Measurements from ENCODE around the gene SLX1A. TPM values are rescaled to one million over a fixed set of nuclear protein-coding genes. Genes with fewer than 3 reads are reported as not detected.
A peak's percentile ranks its signal among the peaks of the same experiment; 100 is the strongest.
"Not testable (repeated sequence)": the region's sequence is repeated elsewhere in the genome, so short reads cannot be mapped to it uniquely, and the experiment has no call there.

SLX1A gene
- total RNA-seq, 1 experiment from 2014 or later, result 19.1 TPM

- CTCF ChIA-PET; H3K4me1 Mint-ChIP-seq (ENCODE audit: low read depth, unreplicated experiment); BruUV-seq (replicated peaks); H3K4me3 Mint-ChIP-seq (ENCODE audit: unreplicated experiment); H3K27ac Mint-ChIP-seq (ENCODE audit: unreplicated experiment); DNase-seq; H3K36me3 ChIP-seq (ENCODE audit: control insufficient read depth, insufficient read depth, low read length); H3K27me3 Mint-ChIP-seq (ENCODE audit: insufficient read depth, unreplicated experiment); H3K27me3 ChIP-seq (replicated peaks; ENCODE audit: control insufficient read depth, insufficient read depth, low read length); H3K9me3 ChIP-seq; intact Hi-C loops (cut with micrococcal nuclease; ENCODE audit: unreplicated experiment); H3K4me3 ChIP-seq (ENCODE audit: low read depth, low read length); H3K4me1 ChIP-seq; H3K36me3 Mint-ChIP-seq (ENCODE audit: insufficient read depth, unreplicated experiment); H3K9me3 Mint-ChIP-seq (ENCODE audit: unreplicated experiment); POLR2A ChIA-PET: not testable (repeated sequence)
Measured at GRCh38 chr16:30199608-30200343, 6.1 kb downstream of the SLX1A start.

GRCh38 chr16:30205541-30206236 is 12.0 kb downstream of the SLX1A start:
- H3K4me3 Mint-ChIP-seq (ENCODE audit: unreplicated experiment); BruUV-seq (replicated peaks); H3K9me3 Mint-ChIP-seq (ENCODE audit: unreplicated experiment); H3K36me3 Mint-ChIP-seq (ENCODE audit: insufficient read depth, unreplicated experiment); H3K27me3 Mint-ChIP-seq (ENCODE audit: insufficient read depth, unreplicated experiment); POLR2A ChIA-PET; H3K4me1 ChIP-seq; H3K36me3 ChIP-seq (ENCODE audit: control insufficient read depth, insufficient read depth, low read length); H3K27me3 ChIP-seq (replicated peaks; ENCODE audit: control insufficient read depth, insufficient read depth, low read length); CTCF ChIA-PET; H3K27ac Mint-ChIP-seq (ENCODE audit: unreplicated experiment); H3K9me3 ChIP-seq; H3K4me1 Mint-ChIP-seq (ENCODE audit: low read depth, unreplicated experiment); intact Hi-C loops (cut with micrococcal nuclease; ENCODE audit: unreplicated experiment): not testable (repeated sequence)
- peak overlapping the region; percentile 37 for H3K4me3 ChIP-seq (ENCODE audit: low read depth, low read length)
- peak in 1 of 2 experiments; percentile 14 for DNase-seq

DNA sequence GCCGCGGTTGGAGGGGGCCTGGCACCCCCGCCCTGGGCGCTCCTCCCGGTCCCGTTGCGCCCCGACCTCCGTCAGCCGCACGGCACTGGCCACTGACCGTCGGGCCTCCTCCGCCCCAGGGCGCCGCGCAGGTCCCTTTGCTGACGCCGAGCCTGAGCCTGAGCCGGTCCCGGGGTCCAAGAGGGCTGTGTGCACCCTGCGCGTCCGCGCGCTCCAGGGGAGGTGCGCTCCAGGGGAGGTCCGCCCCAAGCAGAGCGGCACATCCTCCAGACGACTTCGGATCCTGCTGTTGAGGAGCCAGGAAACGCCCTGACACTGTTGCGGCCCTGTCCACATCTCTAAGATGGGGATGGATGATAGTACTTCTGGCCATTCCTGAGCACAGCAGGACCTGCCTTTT is 12.6 kb downstream of the SLX1A start:
- H3K36me3 Mint-ChIP-seq (ENCODE audit: insufficient read depth, unreplicated experiment); CTCF ChIA-PET; POLR2A ChIA-PET; H3K4me3 ChIP-seq (ENCODE audit: low read depth, low read length); H3K4me1 ChIP-seq; H3K27me3 ChIP-seq (replicated peaks; ENCODE audit: control insufficient read depth, insufficient read depth, low read length); H3K4me3 Mint-ChIP-seq (ENCODE audit: unreplicated experiment); DNase-seq; H3K27me3 Mint-ChIP-seq (ENCODE audit: insufficient read depth, unreplicated experiment); H3K36me3 ChIP-seq (ENCODE audit: control insufficient read depth, insufficient read depth, low read length); BruUV-seq (replicated peaks); H3K4me1 Mint-ChIP-seq (ENCODE audit: low read depth, unreplicated experiment); H3K27ac Mint-ChIP-seq (ENCODE audit: unreplicated experiment); H3K9me3 Mint-ChIP-seq (ENCODE audit: unreplicated experiment); H3K9me3 ChIP-seq; intact Hi-C loops (cut with micrococcal nuclease; ENCODE audit: unreplicated experiment): not testable (repeated sequence)

- BruUV-seq (replicated peaks); CTCF ChIA-PET; H3K27ac Mint-ChIP-seq (ENCODE audit: unreplicated experiment); H3K4me3 ChIP-seq (ENCODE audit: low read depth, low read length); H3K27me3 Mint-ChIP-seq (ENCODE audit: insufficient read depth, unreplicated experiment); H3K4me1 Mint-ChIP-seq (ENCODE audit: low read depth, unreplicated experiment); H3K4me1 ChIP-seq; H3K4me3 Mint-ChIP-seq (ENCODE audit: unreplicated experiment); H3K9me3 Mint-ChIP-seq (ENCODE audit: unreplicated experiment); H3K27me3 ChIP-seq (replicated peaks; ENCODE audit: control insufficient read depth, insufficient read depth, low read length); intact Hi-C loops (cut with micrococcal nuclease; ENCODE audit: unreplicated experiment); H3K36me3 ChIP-seq (ENCODE audit: control insufficient read depth, insufficient read depth, low read length); H3K36me3 Mint-ChIP-seq (ENCODE audit: insufficient read depth, unreplicated experiment); H3K9me3 ChIP-seq: not testable (repeated sequence)
- DNase-seq, result peak in 1 of 2 experiments; percentile 26
- POLR2A ChIA-PET, result interaction anchor here (0.6 kb wide), 1 partner anchor 95 kb away, joined by 3 read pairs; no protein-coding TSS in a partner anchor
Measured at GRCh38 chr16:30207063-30207704, 13.5 kb downstream of the SLX1A start.

- H3K9me3 ChIP-seq; H3K27me3 ChIP-seq (replicated peaks; ENCODE audit: control insufficient read depth, insufficient read depth, low read length); H3K9me3 Mint-ChIP-seq (ENCODE audit: unreplicated experiment); H3K36me3 Mint-ChIP-seq (ENCODE audit: insufficient read depth, unreplicated experiment); H3K36me3 ChIP-seq (ENCODE audit: control insufficient read depth, insufficient read depth, low read length); H3K4me1 ChIP-seq; POLR2A ChIA-PET; H3K4me3 ChIP-seq (ENCODE audit: low read depth, low read length); H3K27me3 Mint-ChIP-seq (ENCODE audit: insufficient read depth, unreplicated experiment); BruUV-seq (replicated peaks); intact Hi-C loops (cut with micrococcal nuclease; ENCODE audit: unreplicated experiment); H3K27ac Mint-ChIP-seq (ENCODE audit: unreplicated experiment); H3K4me1 Mint-ChIP-seq (ENCODE audit: low read depth, unreplicated experiment); CTCF ChIA-PET; H3K4me3 Mint-ChIP-seq (ENCODE audit: unreplicated experiment): not testable (repeated sequence)
- DNase-seq, result peak in 1 of 2 experiments; percentile 24
Measured at GRCh38 chr16:30209032-30209431, 15.4 kb downstream of the SLX1A start.

- H3K9me3 Mint-ChIP-seq (ENCODE audit: unreplicated experiment); H3K27me3 ChIP-seq (replicated peaks; ENCODE audit: control insufficient read depth, insufficient read depth, low read length); H3K27me3 Mint-ChIP-seq (ENCODE audit: insufficient read depth, unreplicated experiment); H3K4me1 Mint-ChIP-seq (ENCODE audit: low read depth, unreplicated experiment); H3K36me3 ChIP-seq (ENCODE audit: control insufficient read depth, insufficient read depth, low read length); H3K4me3 Mint-ChIP-seq (ENCODE audit: unreplicated experiment); H3K27ac Mint-ChIP-seq (ENCODE audit: unreplicated experiment); H3K9me3 ChIP-seq; CTCF ChIA-PET; H3K4me3 ChIP-seq (ENCODE audit: low read depth, low read length); BruUV-seq (replicated peaks); DNase-seq; H3K4me1 ChIP-seq; POLR2A ChIA-PET; H3K36me3 Mint-ChIP-seq (ENCODE audit: insufficient read depth, unreplicated experiment); intact Hi-C loops (cut with micrococcal nuclease; ENCODE audit: unreplicated experiment): not testable (repeated sequence)
Measured at GRCh38 chr16:30211414-30211813, 17.7 kb downstream of the SLX1A start.

DNA sequence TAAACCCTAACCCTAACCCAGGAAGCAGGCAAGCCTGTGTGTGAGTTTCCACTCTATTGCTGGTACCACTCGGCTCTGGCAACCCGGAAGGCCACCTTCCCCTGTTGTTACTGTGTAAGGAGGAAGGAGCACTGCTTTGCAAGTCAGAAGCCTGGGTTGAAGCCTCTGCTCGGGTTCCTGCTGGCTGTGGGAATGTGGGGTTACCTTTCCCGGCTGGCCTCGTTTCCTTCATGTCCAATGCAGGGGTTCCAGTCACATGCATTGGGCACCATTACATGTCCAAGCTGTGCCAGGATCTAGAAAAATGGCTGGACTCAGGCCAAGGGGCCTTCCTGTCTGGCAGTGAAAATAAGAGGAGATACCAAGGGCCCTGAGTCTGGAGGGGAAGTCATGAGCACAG is 23.4 kb downstream of the SLX1A start:
- H3K36me3 Mint-ChIP-seq (ENCODE audit: insufficient read depth, unreplicated experiment); H3K4me1 Mint-ChIP-seq (ENCODE audit: low read depth, unreplicated experiment); H3K27ac Mint-ChIP-seq (ENCODE audit: unreplicated experiment); H3K36me3 ChIP-seq (ENCODE audit: control insufficient read depth, insufficient read depth, low read length); POLR2A ChIA-PET; H3K9me3 ChIP-seq; H3K27me3 ChIP-seq (replicated peaks; ENCODE audit: control insufficient read depth, insufficient read depth, low read length); H3K4me1 ChIP-seq; H3K9me3 Mint-ChIP-seq (ENCODE audit: unreplicated experiment); DNase-seq; CTCF ChIA-PET; H3K4me3 ChIP-seq (ENCODE audit: low read depth, low read length); BruUV-seq (replicated peaks); intact Hi-C loops (cut with micrococcal nuclease; ENCODE audit: unreplicated experiment); H3K27me3 Mint-ChIP-seq (ENCODE audit: insufficient read depth, unreplicated experiment); H3K4me3 Mint-ChIP-seq (ENCODE audit: unreplicated experiment): not testable (repeated sequence)

Measured in Caco-2 (cell line).